Measurements from ENCODE around the gene SLC13A4.
"Not testable (repeated sequence)": the region's sequence is repeated elsewhere in the genome, so short reads cannot be mapped to it uniquely, and the experiment has no call there.

The SLC13A4 gene

GRCh38 chr7:135678612-135679575 is 49.1 kb downstream of the SLC13A4 start:
- WGBS (ENCODE audit: insufficient coverage, insufficient read length): no CpG with 5 or more reads among the region's 4 CpGs
- H3K27ac ChIP-seq (ENCODE audit: low read length): no peak overlapping the region
- H3K36me3 ChIP-seq (ENCODE audit: control insufficient read depth, insufficient read depth, low read length): peaks cover 2% of the 10 kb centered on the region; the same call in 1 of the 2 replicates
- no peaks in the 10 kb centered on the region for H3K4me1 ChIP-seq (ENCODE audit: control insufficient read depth, insufficient read depth, low read length)
- DNase-seq (ENCODE audit: low read depth, low spot score): no peak
- H3K27me3 ChIP-seq (ENCODE audit: control insufficient read depth, insufficient read depth, low read length): no peaks in the 10 kb centered on the region
- H3K9me3 ChIP-seq (ENCODE audit: control insufficient read depth, insufficient read depth, low read length): no peaks in the 10 kb centered on the region
- H3K4me3 ChIP-seq (ENCODE audit: low read length): no peak overlapping the region

- no peak for DNase-seq (ENCODE audit: low read depth, low spot score)
- H3K4me3 ChIP-seq (ENCODE audit: low read length): no peak overlapping the region
- H3K36me3 ChIP-seq (ENCODE audit: control insufficient read depth, insufficient read depth, low read length): peaks cover 2% of the 10 kb centered on the region; the same call in 1 of the 2 replicates
- no peaks in the 10 kb centered on the region for H3K4me1 ChIP-seq (ENCODE audit: control insufficient read depth, insufficient read depth, low read length)
- H3K27me3 ChIP-seq (ENCODE audit: control insufficient read depth, insufficient read depth, low read length): no peaks in the 10 kb centered on the region
- H3K27ac ChIP-seq (ENCODE audit: low read length): no peak overlapping the region
- no CpG with 5 or more reads among the region's 6 CpGs for WGBS (ENCODE audit: insufficient coverage, insufficient read length)
- H3K9me3 ChIP-seq (ENCODE audit: control insufficient read depth, insufficient read depth, low read length): no peaks in the 10 kb centered on the region
Measured at GRCh38 chr7:135673360-135673706, 54.7 kb downstream of the SLC13A4 start.

- Histone ChIP-seq H3K4me1 (ENCODE audit: control insufficient read depth, insufficient read depth, low read length) (no peaks in the 10 kb centered on the region), H3K27me3 (ENCODE audit: control insufficient read depth, insufficient read depth, low read length) (no peaks in the 10 kb centered on the region), H3K4me3 (ENCODE audit: low read length) (no peak overlapping the region), H3K9me3 (ENCODE audit: control insufficient read depth, insufficient read depth, low read length) (no peaks in the 10 kb centered on the region), H3K27ac (ENCODE audit: low read length) (no peak overlapping the region), H3K36me3 (ENCODE audit: control insufficient read depth, insufficient read depth, low read length) (peaks cover 2% of the 10 kb centered on the region; the same call in 1 of the 2 replicates)
- no peak for DNase-seq (ENCODE audit: low read depth, low spot score)
- no CpG with 5 or more reads among the region's 3 CpGs for WGBS (ENCODE audit: insufficient coverage, insufficient read length)
Measured at GRCh38 chr7:135672560-135673359, 55.2 kb downstream of the SLC13A4 start.

DNA sequence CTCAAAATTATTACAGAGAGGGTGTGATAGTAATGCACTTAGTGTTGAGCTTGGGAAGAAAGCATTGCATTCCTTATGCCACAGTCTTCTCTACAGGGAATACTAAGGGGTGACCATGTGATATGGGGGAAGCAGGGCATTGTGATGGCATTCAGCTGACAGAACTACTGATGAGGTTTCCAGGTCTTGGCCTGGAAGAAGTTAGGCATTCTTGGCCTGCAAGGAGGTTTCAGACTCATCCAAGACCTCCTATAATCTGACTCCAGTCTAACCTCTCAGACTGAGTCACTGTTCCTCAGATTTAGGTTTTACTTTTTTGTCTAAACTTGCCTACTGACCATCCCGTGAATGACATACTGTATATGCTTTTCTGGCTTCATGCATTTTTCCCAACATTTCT is 57.8 kb downstream of the SLC13A4 start:
- no peak for DNase-seq (ENCODE audit: low read depth, low spot score)
- no peaks in the 10 kb centered on the region for H3K27me3 ChIP-seq (ENCODE audit: control insufficient read depth, insufficient read depth, low read length)
- H3K4me1 ChIP-seq (ENCODE audit: control insufficient read depth, insufficient read depth, low read length): no peaks in the 10 kb centered on the region
- no CpG with 5 or more reads among the region's 1 CpG for WGBS (ENCODE audit: insufficient coverage, insufficient read length)
- H3K36me3 ChIP-seq (ENCODE audit: control insufficient read depth, insufficient read depth, low read length): no peaks in the 10 kb centered on the region
- H3K27ac ChIP-seq (ENCODE audit: low read length): no peak overlapping the region
- H3K9me3 ChIP-seq (ENCODE audit: control insufficient read depth, insufficient read depth, low read length): no peaks in the 10 kb centered on the region
- H3K4me3 ChIP-seq (ENCODE audit: low read length): no peak overlapping the region

DNA sequence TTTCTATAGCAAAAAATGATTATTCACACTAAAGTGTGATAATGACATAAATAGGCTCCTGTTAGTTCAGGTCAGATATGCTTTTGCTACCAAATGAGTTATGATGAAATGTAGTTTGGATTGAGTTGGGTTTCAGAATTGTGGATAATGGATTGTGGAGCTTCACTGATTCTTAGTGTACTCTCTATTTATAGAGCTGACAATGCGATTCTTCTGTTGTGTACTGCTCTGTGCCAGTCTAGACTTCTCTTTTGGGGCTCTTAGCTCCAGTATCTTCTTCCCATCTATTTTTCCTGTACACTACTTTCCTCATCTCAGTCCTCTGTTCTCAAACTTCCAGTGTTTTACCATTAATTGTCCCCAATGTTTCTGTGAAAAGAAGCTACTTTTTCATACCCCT is 58.2 kb downstream of the SLC13A4 start:
- Histone ChIP-seq H3K27me3 (ENCODE audit: control insufficient read depth, insufficient read depth, low read length) (no peaks in the 10 kb centered on the region), H3K4me3 (ENCODE audit: low read length) (no peak overlapping the region), H3K36me3 (ENCODE audit: control insufficient read depth, insufficient read depth, low read length) (no peaks in the 10 kb centered on the region), H3K4me1 (ENCODE audit: control insufficient read depth, insufficient read depth, low read length) (no peaks in the 10 kb centered on the region), H3K9me3 (ENCODE audit: control insufficient read depth, insufficient read depth, low read length) (no peaks in the 10 kb centered on the region), H3K27ac (ENCODE audit: low read length) (no peak overlapping the region)
- no CpG with 5 or more reads among the region's 1 CpG for WGBS (ENCODE audit: insufficient coverage, insufficient read length)
- DNase-seq (ENCODE audit: low read depth, low spot score): no peak

DNA sequence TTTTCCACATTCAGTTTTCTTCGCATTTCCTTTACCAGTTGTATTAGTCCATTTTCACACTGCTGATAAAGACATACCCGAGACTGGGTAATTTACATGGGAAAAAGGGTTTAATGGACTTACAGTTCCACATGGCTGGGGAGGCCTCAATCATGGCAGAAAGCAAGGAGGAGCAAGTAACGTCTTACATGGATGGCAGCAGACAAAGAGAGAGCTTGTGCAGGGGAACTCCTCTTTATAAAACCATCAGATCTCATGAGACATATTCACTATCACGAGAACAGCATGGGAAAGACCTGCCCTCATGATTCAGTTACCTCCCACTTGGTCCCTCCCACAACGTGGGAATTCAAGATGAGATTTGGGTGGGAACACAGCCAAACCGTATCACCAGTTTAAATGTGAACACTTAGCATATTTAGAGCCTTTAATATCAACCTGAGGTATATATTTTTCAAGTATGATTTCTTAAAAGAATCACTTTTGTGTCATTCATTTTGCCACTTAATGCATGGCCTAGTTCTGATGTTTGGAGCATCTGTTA is 59.1 kb downstream of the SLC13A4 start:
- not testable (repeated sequence) for H3K4me3 ChIP-seq (ENCODE audit: low read length); H3K4me1 ChIP-seq (ENCODE audit: control insufficient read depth, insufficient read depth, low read length); DNase-seq (ENCODE audit: low read depth, low spot score); H3K27ac ChIP-seq (ENCODE audit: low read length); H3K36me3 ChIP-seq (ENCODE audit: control insufficient read depth, insufficient read depth, low read length); H3K27me3 ChIP-seq (ENCODE audit: control insufficient read depth, insufficient read depth, low read length); H3K9me3 ChIP-seq (ENCODE audit: control insufficient read depth, insufficient read depth, low read length)
- WGBS (ENCODE audit: insufficient coverage, insufficient read length): no CpG with 5 or more reads among the region's 6 CpGs

DNA sequence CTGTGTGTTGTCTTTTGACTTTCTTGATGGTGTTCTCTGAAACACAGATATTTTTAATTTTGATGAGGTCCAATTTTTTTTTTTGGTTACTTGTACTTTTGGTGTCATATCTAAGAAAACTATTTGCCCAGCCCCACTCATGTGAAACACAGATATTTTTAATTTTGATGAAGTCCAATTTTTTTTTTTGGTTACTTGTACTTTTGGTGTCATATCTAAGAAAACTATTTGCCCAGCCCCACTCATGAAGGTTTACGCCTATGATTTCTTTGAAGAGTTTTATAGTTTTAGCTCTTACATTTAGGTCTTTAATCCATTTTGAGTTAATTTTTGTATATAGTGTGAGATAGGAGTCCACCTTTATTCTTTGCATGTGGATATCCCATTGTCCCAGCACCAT is 60.4 kb downstream of the SLC13A4 start:
- no CpG with 5 or more reads among the region's 1 CpG for WGBS (ENCODE audit: insufficient coverage, insufficient read length)
- not testable (repeated sequence) for H3K4me3 ChIP-seq (ENCODE audit: low read length); H3K27me3 ChIP-seq (ENCODE audit: control insufficient read depth, insufficient read depth, low read length); DNase-seq (ENCODE audit: low read depth, low spot score); H3K4me1 ChIP-seq (ENCODE audit: control insufficient read depth, insufficient read depth, low read length); H3K9me3 ChIP-seq (ENCODE audit: control insufficient read depth, insufficient read depth, low read length); H3K36me3 ChIP-seq (ENCODE audit: control insufficient read depth, insufficient read depth, low read length); H3K27ac ChIP-seq (ENCODE audit: low read length)

DNA sequence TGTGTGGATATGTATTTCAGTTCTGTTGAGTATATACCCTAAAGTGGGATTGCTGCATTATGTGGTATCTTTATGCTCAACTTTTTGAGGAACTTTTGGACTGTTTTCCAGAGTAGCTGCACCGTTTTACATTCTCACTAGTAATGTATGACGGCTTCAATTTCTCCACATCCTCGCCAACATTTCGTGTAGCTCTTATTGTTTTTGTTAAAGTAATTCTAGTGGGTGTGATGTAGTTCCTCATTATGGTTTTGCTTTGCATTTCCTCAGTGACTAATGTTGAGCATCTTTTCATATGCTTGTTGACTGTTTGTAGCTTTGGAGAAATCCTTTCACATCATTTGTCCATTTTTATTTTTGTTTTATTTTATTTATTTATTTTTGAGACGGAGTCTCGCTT is 61.1 kb downstream of the SLC13A4 start:
- Histone ChIP-seq H3K4me3 (ENCODE audit: low read length) (no peak overlapping the region), H3K36me3 (ENCODE audit: control insufficient read depth, insufficient read depth, low read length) (no peaks in the 10 kb centered on the region), H3K27me3 (ENCODE audit: control insufficient read depth, insufficient read depth, low read length) (no peaks in the 10 kb centered on the region), H3K4me1 (ENCODE audit: control insufficient read depth, insufficient read depth, low read length) (no peaks in the 10 kb centered on the region), H3K27ac (ENCODE audit: low read length) (no peak overlapping the region), H3K9me3 (ENCODE audit: control insufficient read depth, insufficient read depth, low read length) (no peaks in the 10 kb centered on the region)
- no CpG with 5 or more reads among the region's 6 CpGs for WGBS (ENCODE audit: insufficient coverage, insufficient read length)
- DNase-seq (ENCODE audit: low read depth, low spot score): no peak

DNA sequence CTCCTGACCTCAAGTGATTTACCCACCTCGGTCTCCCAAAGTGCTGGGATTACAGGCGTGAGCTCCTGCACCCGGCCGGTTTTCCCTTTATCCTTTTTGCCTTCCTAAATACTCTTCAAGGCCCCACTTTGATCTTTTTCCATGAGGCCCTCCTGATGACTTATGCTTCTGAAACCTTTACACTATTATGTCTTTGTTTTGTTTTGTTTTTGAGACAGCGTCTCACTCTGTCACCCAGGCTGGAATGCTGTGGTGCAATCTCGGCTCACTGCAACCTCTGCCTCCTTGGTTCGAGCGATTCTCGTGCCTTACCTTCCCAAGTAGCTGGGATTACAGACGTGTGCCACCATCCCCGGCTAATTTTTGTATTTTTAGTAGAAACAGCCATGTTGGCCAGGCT is 61.8 kb downstream of the SLC13A4 start:
- Histone ChIP-seq H3K27me3 (ENCODE audit: control insufficient read depth, insufficient read depth, low read length) (no peaks in the 10 kb centered on the region), H3K9me3 (ENCODE audit: control insufficient read depth, insufficient read depth, low read length) (no peaks in the 10 kb centered on the region), H3K27ac (ENCODE audit: low read length) (no peak overlapping the region), H3K36me3 (ENCODE audit: control insufficient read depth, insufficient read depth, low read length) (no peaks in the 10 kb centered on the region), H3K4me3 (ENCODE audit: low read length) (no peak overlapping the region), H3K4me1 (ENCODE audit: control insufficient read depth, insufficient read depth, low read length) (no peaks in the 10 kb centered on the region)
- no CpG with 5 or more reads among the region's 11 CpGs for WGBS (ENCODE audit: insufficient coverage, insufficient read length)
- no peak for DNase-seq (ENCODE audit: low read depth, low spot score)

DNA sequence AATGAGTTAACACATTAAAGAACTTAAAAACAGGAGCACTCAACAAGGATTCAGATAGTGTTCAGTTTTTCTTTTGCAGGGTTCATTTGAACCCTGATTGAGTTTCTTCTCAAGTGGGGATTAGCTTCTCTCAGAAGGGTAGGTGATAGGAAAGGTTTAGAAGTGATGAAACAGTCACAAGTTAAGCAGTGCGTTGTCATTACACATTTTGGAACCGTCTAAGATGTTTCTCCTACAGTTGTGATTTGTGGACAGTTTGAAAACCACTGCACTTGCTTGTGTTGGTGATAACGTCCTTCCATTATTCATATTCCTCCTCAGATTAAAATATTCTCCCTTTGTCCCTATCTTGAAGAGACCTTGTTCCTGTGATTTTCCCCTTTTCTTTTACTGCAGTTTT is 62.9 kb downstream of the SLC13A4 start:
- H3K36me3 ChIP-seq (ENCODE audit: control insufficient read depth, insufficient read depth, low read length): no peaks in the 10 kb centered on the region
- H3K4me3 ChIP-seq (ENCODE audit: low read length): no peak overlapping the region
- no peaks in the 10 kb centered on the region for H3K27me3 ChIP-seq (ENCODE audit: control insufficient read depth, insufficient read depth, low read length)
- no peaks in the 10 kb centered on the region for H3K9me3 ChIP-seq (ENCODE audit: control insufficient read depth, insufficient read depth, low read length)
- H3K4me1 ChIP-seq (ENCODE audit: control insufficient read depth, insufficient read depth, low read length): no peaks in the 10 kb centered on the region
- no peak for DNase-seq (ENCODE audit: low read depth, low spot score)
- no peak overlapping the region for H3K27ac ChIP-seq (ENCODE audit: low read length)
- no CpG with 5 or more reads among the region's 3 CpGs for WGBS (ENCODE audit: insufficient coverage, insufficient read length)

Data from iPS DF 6.9 (cell line).